ENCODE data around the gene BCO2. TPM values are rescaled to one million over a fixed set of nuclear protein-coding genes. Genes with fewer than 3 reads are reported as not detected.

BCO2 gene
- total RNA-seq, 2 experiments from 2014 or later = 1.0 to 1.4 TPM

- Mint-ChIP-seq H3K4me1 (no peaks in the 10 kb centered on the region), H3K36me3 (ENCODE audit: low read depth) (no peaks in the 10 kb centered on the region), H3K27me3 (peaks cover 4% of the 10 kb centered on the region), H3K27ac (no peak overlapping the region), H3K4me3 (no peak overlapping the region), H3K9me3 (no peaks in the 10 kb centered on the region)
- CTCF ChIA-PET = no interaction called here
- POLR2A ChIA-PET = no interaction called here
- DNase-seq = no peak
Measured at GRCh38 chr11:112248201-112248600, 72.9 kb downstream of the BCO2 start.

DNA sequence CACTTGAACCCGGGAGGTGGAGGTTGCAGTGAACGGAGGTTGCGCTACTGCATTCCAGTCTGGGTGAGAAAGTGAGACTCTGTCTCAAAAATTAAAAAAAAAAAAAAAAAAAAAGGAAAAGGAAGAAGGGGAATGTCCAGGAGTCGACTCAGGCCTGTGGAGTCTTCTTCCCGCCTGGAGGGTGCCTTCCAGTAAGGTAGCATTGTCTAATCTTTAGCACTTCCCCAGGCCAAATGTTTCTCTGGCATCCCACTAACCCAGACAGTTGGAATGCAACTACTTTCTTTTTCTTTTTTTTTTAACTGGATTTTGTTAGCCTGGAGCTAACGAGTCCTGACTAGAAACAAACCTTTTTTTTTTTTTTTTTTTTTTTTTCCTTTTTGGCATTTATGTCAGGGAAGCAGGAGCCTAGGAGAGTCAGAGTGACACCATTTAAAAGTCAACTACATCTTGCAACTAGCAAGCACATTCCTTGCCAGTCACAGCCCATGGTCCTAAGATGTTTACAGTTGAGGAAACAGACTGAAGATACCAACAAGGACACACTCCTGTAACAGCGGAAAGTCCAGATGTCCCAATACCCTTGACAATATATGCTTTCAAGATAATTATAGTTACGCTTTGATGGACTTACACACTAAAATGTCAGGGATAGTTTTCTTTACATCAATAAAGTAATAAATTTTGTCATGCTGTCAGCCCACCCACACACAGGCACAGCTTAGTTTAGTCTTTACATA lies 74.7 kb downstream of the BCO2 start:
- no peaks in the 10 kb centered on the region for H3K4me1 Mint-ChIP-seq
- CTCF ChIA-PET = interaction anchor here (0.7 kb wide), 1 partner anchor 31 kb away, joined by 6 read pairs; no protein-coding TSS in a partner anchor
- no peaks in the 10 kb centered on the region for H3K9me3 Mint-ChIP-seq
- H3K27ac Mint-ChIP-seq = no peak overlapping the region
- H3K27me3 Mint-ChIP-seq = peaks cover 1% of the 10 kb centered on the region
- no peak for DNase-seq
- no peaks in the 10 kb centered on the region for H3K36me3 Mint-ChIP-seq (ENCODE audit: low read depth)
- POLR2A ChIA-PET = no interaction called here
- H3K4me3 Mint-ChIP-seq = no peak overlapping the region

DNA sequence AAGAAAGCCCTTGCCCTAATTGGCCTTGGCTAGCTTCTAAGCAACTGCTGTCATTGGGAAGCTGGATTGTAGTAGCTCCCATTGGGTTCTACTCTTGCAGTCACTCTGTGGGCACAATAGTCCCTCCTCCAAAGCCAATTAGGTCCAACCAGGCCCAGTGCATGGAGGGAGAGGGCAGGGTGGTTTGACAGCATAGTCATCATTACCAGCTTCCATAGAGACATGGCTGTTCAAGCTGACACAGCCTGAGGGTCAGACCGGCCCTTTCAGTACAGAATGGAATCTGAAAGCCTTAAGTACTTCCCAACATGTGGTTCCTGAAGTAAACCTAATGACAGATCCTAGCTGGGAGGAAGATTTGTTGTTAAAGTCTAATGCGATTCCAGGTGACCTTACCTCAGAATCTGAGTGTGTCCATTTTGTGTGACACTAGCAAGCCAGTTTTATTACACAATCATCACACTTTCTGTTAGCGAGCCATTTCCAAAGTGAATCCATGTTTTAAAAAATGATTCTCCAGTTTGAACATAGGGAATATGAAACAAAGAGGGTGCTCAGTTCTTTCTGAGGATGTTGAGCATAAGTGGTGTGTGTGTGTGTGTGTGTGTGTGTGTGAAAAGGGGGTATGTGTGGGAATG lies 78.4 kb downstream of the BCO2 start:
- H3K4me3 Mint-ChIP-seq = no peak overlapping the region
- POLR2A ChIA-PET = no interaction called here
- no peaks in the 10 kb centered on the region for H3K9me3 Mint-ChIP-seq
- no peaks in the 10 kb centered on the region for H3K27me3 Mint-ChIP-seq
- no peak for DNase-seq
- CTCF ChIA-PET = no interaction called here
- no peak overlapping the region for H3K27ac Mint-ChIP-seq
- no peaks in the 10 kb centered on the region for H3K4me1 Mint-ChIP-seq
- H3K36me3 Mint-ChIP-seq (ENCODE audit: low read depth) = no peaks in the 10 kb centered on the region

DNA sequence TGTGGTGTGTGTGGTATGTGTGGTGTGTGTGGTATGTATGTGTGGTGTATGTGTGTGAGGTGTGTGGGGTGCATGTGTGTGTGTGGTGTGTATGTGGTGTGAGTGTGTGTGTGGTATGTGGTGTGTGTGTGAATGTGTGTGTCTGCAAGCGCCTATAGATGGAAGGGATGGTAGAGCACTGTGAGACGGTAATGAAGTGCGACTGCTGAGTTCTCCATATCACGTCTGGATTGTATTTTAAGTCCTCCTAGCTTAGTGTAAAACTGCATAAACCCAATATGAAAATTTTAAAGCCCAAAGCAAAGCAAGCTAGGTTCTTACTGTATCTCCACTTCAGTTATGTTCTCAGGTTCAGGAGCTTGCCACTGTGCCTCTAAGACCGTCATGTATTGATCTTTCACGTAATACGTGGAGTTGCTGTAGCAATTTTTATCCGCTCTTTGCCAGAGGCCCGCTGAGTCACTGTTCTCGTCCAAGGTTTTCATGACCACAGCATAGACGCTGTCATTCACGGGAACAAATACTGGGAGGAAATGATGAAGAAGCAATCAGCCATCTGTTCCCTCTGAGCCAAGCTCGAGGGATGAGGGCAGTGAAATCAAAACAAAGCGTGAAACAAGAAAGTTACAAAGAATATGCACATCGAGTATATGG lies 79.9 kb downstream of the BCO2 start:
- POLR2A ChIA-PET = no interaction called here
- Mint-ChIP-seq H3K4me3 (no peak overlapping the region), H3K9me3 (no peaks in the 10 kb centered on the region), H3K36me3 (ENCODE audit: low read depth) (no peaks in the 10 kb centered on the region), H3K27ac (no peak overlapping the region), H3K27me3 (no peaks in the 10 kb centered on the region), H3K4me1 (no peaks in the 10 kb centered on the region)
- no peak for DNase-seq
- CTCF ChIA-PET = interaction anchor here (1.1 kb wide), 1 partner anchor 25 kb away, joined by 3 read pairs; no protein-coding TSS in a partner anchor

DNA sequence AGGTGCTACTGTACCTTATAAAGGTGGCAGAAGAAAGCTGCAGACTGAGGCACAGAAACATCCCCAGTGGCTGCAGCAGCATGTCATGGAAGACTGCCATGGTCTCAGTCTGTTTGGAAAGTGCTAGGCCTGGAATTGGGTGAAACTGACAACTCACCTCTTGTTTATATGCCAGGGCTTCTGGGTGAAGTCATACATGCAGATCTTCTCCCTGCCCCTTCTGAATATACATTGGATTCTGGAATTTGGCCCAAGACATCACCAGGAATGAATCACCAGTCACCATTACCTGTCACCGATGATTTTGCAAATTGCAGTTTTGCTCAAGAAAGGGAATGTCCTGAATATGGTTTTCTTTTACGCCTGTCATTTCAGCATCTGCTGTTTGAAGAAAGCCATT lies 85.2 kb downstream of the BCO2 start, which contains the start of gene PLET1:
PLET1 (minus strand) TSS at position 371 of the 400 bp plus-strand sequence; CDS start at position 100, 271 bp downstream.
- no peak for DNase-seq
- H3K4me1 Mint-ChIP-seq = no peaks in the 10 kb centered on the region
- no peaks in the 10 kb centered on the region for H3K36me3 Mint-ChIP-seq (ENCODE audit: low read depth)
- H3K27me3 Mint-ChIP-seq = no peaks in the 10 kb centered on the region
- no peak within 1 kb of the TSS for H3K4me3 Mint-ChIP-seq
- ChIA-PET CTCF (no interaction called here), POLR2A (no interaction called here)
- no peaks in the 10 kb centered on the region for H3K9me3 Mint-ChIP-seq
- no peak within 1 kb of the TSS for H3K27ac Mint-ChIP-seq

GRCh38 chr11:112265659-112266409 lies 90.5 kb downstream of the BCO2 start:
- ChIA-PET POLR2A (no interaction called here), CTCF (interaction anchor here (1.7 kb wide), 1 partner anchor 15 kb away, joined by 7 read pairs; no protein-coding TSS in a partner anchor)
- H3K9me3 Mint-ChIP-seq = no peaks in the 10 kb centered on the region
- H3K27me3 Mint-ChIP-seq = no peaks in the 10 kb centered on the region
- no peaks in the 10 kb centered on the region for H3K4me1 Mint-ChIP-seq
- DNase-seq = no peak
- no peak overlapping the region for H3K4me3 Mint-ChIP-seq
- no peaks in the 10 kb centered on the region for H3K36me3 Mint-ChIP-seq (ENCODE audit: low read depth)
- H3K27ac Mint-ChIP-seq = no peak overlapping the region

- POLR2A ChIA-PET = no interaction called here
- H3K4me3 Mint-ChIP-seq = no peak overlapping the region
- no peaks in the 10 kb centered on the region for H3K4me1 Mint-ChIP-seq
Measured at GRCh38 chr11:112266410-112266778, 91.1 kb downstream of the BCO2 start.

DNA sequence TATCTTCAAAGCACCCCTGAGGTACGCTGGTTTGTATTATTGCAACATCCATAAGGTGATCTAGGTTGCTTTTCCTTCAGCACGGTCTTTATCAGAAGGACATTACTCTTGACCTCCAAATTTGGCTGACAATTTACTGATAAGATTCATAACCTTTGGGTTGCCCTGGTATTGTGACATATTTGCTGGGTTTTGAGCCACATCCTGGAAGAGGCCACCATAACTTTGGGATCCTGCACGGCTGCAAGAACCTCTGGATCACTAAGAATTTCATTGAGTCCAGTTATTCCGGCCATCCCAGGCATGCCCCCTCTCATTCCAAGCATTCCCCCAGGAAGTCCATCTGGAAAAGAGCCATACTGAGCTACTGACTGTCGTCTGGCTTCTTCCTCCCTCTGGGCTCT lies 91.9 kb downstream of the BCO2 start:
- DNase-seq = no peak
- no peak overlapping the region for H3K4me3 Mint-ChIP-seq
- POLR2A ChIA-PET = no interaction called here

More at GRCh38 chr11:112266410-112266778, 91.1 kb downstream of the BCO2 start:
- DNase-seq = no peak
- Mint-ChIP-seq H3K9me3 (no peaks in the 10 kb centered on the region), H3K27me3 (no peaks in the 10 kb centered on the region), H3K27ac (no peak overlapping the region), H3K36me3 (ENCODE audit: low read depth) (no peaks in the 10 kb centered on the region)
- CTCF ChIA-PET = no interaction called here

DNA sequence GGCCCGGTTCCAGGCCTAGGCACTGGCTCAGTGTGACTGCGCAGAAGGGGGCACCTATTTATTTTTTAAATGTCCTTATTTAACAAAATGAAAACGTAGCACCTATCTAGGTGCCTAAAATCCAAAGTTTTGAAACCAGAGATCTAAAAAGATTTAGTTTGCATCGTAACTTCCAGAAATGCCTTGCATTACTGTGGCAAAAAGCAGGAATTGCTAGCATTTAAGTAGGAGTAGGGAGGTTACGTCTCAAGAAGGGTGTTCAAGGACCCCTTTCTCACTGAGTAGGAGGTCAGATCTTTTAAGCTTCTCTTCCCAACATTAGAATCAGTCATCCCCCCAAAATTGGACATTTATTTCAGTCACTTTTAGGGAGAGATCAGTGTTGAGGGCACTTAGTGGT lies 93.1 kb downstream of the BCO2 start:
- H3K27me3 Mint-ChIP-seq = no peaks in the 10 kb centered on the region
- POLR2A ChIA-PET = no interaction called here
- DNase-seq = no peak
- H3K36me3 Mint-ChIP-seq (ENCODE audit: low read depth) = no peaks in the 10 kb centered on the region
- CTCF ChIA-PET = interaction anchor here (2.3 kb wide), 1 partner anchor 11 kb away, joined by 12 read pairs; no protein-coding TSS in a partner anchor
- no peaks in the 10 kb centered on the region for H3K4me1 Mint-ChIP-seq
- no peaks in the 10 kb centered on the region for H3K9me3 Mint-ChIP-seq
- no peak overlapping the region for H3K4me3 Mint-ChIP-seq
- H3K27ac Mint-ChIP-seq = no peak overlapping the region

More for the DNA sequence above, 91.9 kb downstream of the BCO2 start:
- CTCF ChIA-PET = no interaction called here
- Mint-ChIP-seq H3K9me3 (no peaks in the 10 kb centered on the region), H3K36me3 (ENCODE audit: low read depth) (no peaks in the 10 kb centered on the region), H3K27ac (no peak overlapping the region), H3K27me3 (no peaks in the 10 kb centered on the region), H3K4me1 (no peaks in the 10 kb centered on the region)

Other genes starting within 250 kb of the BCO2 start
- 1 to 10 TPM; 5.6 to 7.4 TPM for gene DIXDC1, start 238.2 kb upstream of the BCO2 start, total RNA-seq
- 10 to 100 TPM; 26.2 to 26.7 TPM for gene DLAT, start 150.1 kb upstream of the BCO2 start, total RNA-seq
- gene PIH1D2, start 101.5 kb upstream of the BCO2 start, total RNA-seq = under 1 TPM in 1 of 2 experiments, not detected in 1; 0.18 TPM
- gene NKAPD1, start 101.2 kb upstream of the BCO2 start, total RNA-seq = 10 to 100 TPM; 21.2 to 23.9 TPM
- gene TIMM8B, start 88.8 kb upstream of the BCO2 start, total RNA-seq = 10 to 100 TPM; 38.9 to 40.0 TPM
- gene SDHD, start 88.6 kb upstream of the BCO2 start, total RNA-seq = 10 to 100 TPM; 76.7 to 78.5 TPM
- gene IL18, start 11.4 kb upstream of the BCO2 start, total RNA-seq = not detected
- under 1 TPM in 1 of 2 experiments, not detected in 1; 0.30 TPM for gene TEX12, start 8.1 kb upstream of the BCO2 start, total RNA-seq
- gene PTS, start 50.9 kb downstream of the BCO2 start, total RNA-seq = 10 to 100 TPM; 20.5 to 22.9 TPM
- not detected for gene PLET1, start 85.3 kb downstream of the BCO2 start, total RNA-seq

All from activated CD4-positive, alpha-beta memory T cell treated with anti-CD3 and anti-CD28 coated beads, Interleukin-2, amount 10 ng/mL, durations not matched to agents 7 days and 5 days (primary cell).